NCI-H524 treated with DMSO at 0.1 percent for 48 hours (cell line): Measurements from ENCODE around the gene RFXAP.

Experiments used
- DNase-seq: peaks from one replicate; lab custom pipeline; 2025; lab: John Stamatoyannopoulos, UW

Gene RFXAP

DNA sequence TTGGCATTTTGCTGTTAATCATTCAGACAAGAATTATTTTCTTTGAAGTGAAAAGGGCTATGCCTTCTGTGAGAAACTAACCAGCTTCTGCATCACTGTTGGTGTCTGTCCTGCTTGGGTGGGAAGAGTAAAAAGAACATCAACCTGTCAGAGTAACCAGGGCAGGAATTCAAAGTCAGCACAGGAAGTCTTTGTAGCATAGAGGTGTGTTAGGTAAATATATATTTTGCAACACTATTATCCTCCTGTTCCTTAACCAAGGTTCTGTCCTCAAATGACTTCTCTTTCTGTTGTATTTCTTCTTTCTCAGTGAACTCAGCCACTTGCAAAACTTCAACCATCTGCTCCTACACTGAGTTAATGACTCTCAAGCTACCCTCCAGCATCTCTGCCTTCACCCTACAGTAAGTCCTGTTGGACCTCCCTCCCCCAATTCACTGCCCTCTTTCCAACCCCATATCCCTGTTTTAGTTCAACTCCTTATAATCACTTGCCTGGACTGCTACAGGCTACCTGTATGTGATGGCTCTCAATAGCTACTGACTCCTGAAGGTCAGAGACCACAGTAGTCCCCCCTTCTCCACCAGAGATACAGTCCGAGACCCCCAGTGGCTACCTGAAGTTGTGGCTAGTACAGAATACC lies 51.1 kb downstream of the RFXAP start:
- DNase-seq = peak; percentile 29

GRCh38 chr13:36872621-36873020 lies 53.6 kb downstream of the RFXAP start:
- no peak for DNase-seq

DNA sequence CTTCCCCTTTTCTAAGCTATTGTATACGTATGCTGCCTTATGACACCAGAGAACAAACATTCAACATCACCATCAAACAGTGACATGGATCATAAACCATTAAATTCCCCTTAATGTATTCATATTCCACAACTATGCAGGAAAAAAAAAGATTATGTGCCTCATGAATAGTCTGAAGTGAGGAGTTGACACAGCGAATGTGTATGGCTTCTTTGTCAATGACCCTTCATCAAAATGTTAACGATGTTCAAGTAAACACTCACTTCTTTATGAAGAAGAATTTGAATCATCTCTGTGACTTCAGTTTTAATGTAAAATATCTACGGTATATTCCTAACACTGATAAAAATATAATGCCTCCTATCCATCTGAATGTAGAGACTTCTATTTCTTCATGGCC lies 56.4 kb downstream of the RFXAP start:
- no peak for DNase-seq

GRCh38 chr13:36875961-36876360 lies 56.9 kb downstream of the RFXAP start:
- no peak for DNase-seq
